ENCODE measurements around the gene NALCN.

- TF ChIP-seq EP300 (IDR thresholded peaks at IDR 0.05; ENCODE audit: low read depth), result no peak
- TF ChIP-seq, protein P1, sequence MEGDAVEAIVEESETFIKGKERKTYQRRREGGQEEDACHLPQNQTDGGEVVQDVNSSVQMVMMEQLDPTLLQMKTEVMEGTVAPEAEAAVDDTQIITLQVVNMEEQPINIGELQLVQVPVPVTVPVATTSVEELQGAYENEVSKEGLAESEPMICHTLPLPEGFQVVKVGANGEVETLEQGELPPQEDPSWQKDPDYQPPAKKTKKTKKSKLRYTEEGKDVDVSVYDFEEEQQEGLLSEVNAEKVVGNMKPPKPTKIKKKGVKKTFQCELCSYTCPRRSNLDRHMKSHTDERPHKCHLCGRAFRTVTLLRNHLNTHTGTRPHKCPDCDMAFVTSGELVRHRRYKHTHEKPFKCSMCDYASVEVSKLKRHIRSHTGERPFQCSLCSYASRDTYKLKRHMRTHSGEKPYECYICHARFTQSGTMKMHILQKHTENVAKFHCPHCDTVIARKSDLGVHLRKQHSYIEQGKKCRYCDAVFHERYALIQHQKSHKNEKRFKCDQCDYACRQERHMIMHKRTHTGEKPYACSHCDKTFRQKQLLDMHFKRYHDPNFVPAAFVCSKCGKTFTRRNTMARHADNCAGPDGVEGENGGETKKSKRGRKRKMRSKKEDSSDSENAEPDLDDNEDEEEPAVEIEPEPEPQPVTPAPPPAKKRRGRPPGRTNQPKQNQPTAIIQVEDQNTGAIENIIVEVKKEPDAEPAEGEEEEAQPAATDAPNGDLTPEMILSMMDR (IDR thresholded peaks at IDR 0.05), result no peak
- TF ChIP-seq POLR2A (IDR thresholded peaks at IDR 0.05), result no peak
Observed at GRCh38 chr13:101026328-101026727, 390.0 kb downstream of the NALCN start.
